PC-3 (cell line): ENCODE results near the gene RET. TPM values are rescaled to one million over a fixed set of nuclear protein-coding genes. Genes with fewer than 3 reads are reported as not detected.
A peak's percentile ranks its signal among the peaks of the same experiment; 100 is the strongest.

Source experiments
- ATAC-seq: fragments of 200-7000 bp; cut with Tn5 transposase; 2 replicates; pipeline ENCODE4 v1.9.1; 2020; ENCODE audit warnings: mild to moderate bottlenecking, moderate library complexity
- BruUV-seq: library from RNA; stranded (reverse); fragments of 400-500 nt; replicated peaks from 2 replicates; lab custom pipeline; 2021; lab: Mats Ljungman, UMichigan
- CTCF ChIA-PET: fragments of 300-600 bp; sonication (Branson Sonifier 250); formaldehyde crosslinking; loops from one replicate; lab custom pipeline; 2022; ENCODE audit warnings: antibody characterized with exemption; lab: Charles Lee
- POLR2A ChIA-PET: fragments of 300-600 bp; sonication (Branson Sonifier 250); formaldehyde crosslinking; loops from one replicate; lab custom pipeline; 2022; ENCODE audit warnings: antibody characterized with exemption; ENCODE audit not compliant: unreplicated experiment; lab: Charles Lee
- DNase-seq: peaks from one replicate; pipeline ENCODE4 v3.0.0-alpha.2; 2015
- H2AFZ ChIP-seq: fragments of 300-600 bp; sonication (generic); 2 replicates; pipeline ENCODE4 v1.6.0; 2016; ENCODE audit warnings: antibody characterized with exemption, low read length
- H3F3A ChIP-seq: fragments of 300-600 bp; sonication (generic); one replicate; pipeline ENCODE4 v1.6.0; 2017; ENCODE audit warnings: antibody characterized with exemption, low read length, control low read depth, mild to moderate bottlenecking; ENCODE audit not compliant: unreplicated experiment
- H3K27ac ChIP-seq: fragments of 300-600 bp; sonication (generic); 2 replicates; pipeline ENCODE4 v1.5.1; 2016; ENCODE audit warnings: mild to moderate bottlenecking, low read length
- H3K27me3 ChIP-seq: fragments of 300-600 bp; sonication (generic); 2 replicates; pipeline ENCODE4 v1.6.1; 2016; ENCODE audit warnings: low read length, mixed read lengths
- H3K36me3 ChIP-seq: fragments of 300-600 bp; sonication (generic); 2 replicates; pipeline ENCODE4 v1.6.1; 2016; ENCODE audit warnings: low read depth, mixed run types, low read length, mixed read lengths
- H3K4me1 ChIP-seq: fragments of 300-600 bp; sonication (generic); 2 replicates; pipeline ENCODE4 v1.5.1; 2016; ENCODE audit warnings: low read length; ENCODE audit not compliant: insufficient read depth
- H3K4me2 ChIP-seq: fragments of 300-600 bp; sonication (generic); 2 replicates; pipeline ENCODE4 v1.6.0; 2016; ENCODE audit warnings: low read length
- H3K4me3 ChIP-seq: fragments of 300-600 bp; sonication (generic); 2 replicates; pipeline ENCODE4 v1.5.1; 2016; ENCODE audit warnings: mild to moderate bottlenecking, low read length, mixed read lengths
- H3K79me2 ChIP-seq: fragments of 300-600 bp; sonication (generic); 2 replicates; pipeline ENCODE4 v1.6.1; 2017; ENCODE audit warnings: low read length, mixed read lengths
- H3K9ac ChIP-seq: fragments of 300-600 bp; sonication (generic); 2 replicates; pipeline ENCODE4 v1.6.0; 2016; ENCODE audit warnings: mild to moderate bottlenecking, low read length
- H3K9me2 ChIP-seq: fragments of 300-600 bp; sonication (generic); replicated peaks from 2 replicates; pipeline ENCODE4 v1.6.1; 2016; ENCODE audit warnings: mixed run types, low read length, mixed read lengths
- H3K9me3 ChIP-seq: fragments of 300-600 bp; sonication (generic); 2 replicates; pipeline ENCODE4 v1.6.1; 2016; ENCODE audit warnings: low read length, mixed read lengths
- H4K20me1 ChIP-seq: fragments of 300-600 bp; sonication (generic); 2 replicates; pipeline ENCODE4 v1.6.1; 2016; ENCODE audit warnings: low read length, mixed read lengths
- EZH2 ChIP-seq: fragments of 300-600 bp; sonication (generic); IDR thresholded peaks from one replicate; pipeline ENCODE4 v1.6.1; 2017; ENCODE audit warnings: antibody characterized with exemption, mild to moderate bottlenecking, low read length; ENCODE audit not compliant: unreplicated experiment
- EZH2phosphoT487 ChIP-seq: fragments of 300-600 bp; sonication (generic); IDR thresholded peaks from 2 replicates; pipeline ENCODE4 v1.6.1; 2018; ENCODE audit warnings: mild to moderate bottlenecking, antibody characterized with exemption, low read length, borderline replicate concordance
- intact Hi-C: fragments of 100-400 bp; cut with micrococcal nuclease; formaldehyde crosslinking; loops from 2 replicates; pipeline ENCODE4 v1.9.0; 2023
- total RNA-seq: library from RNA; depleted of rRNA; stranded (reverse); fragments of >200 nt; gene quantifications from 2 replicates; pipeline ENCODE4 v1.2.3, GENCODE V29; 2014
- TF ChIP-seq, protein P1 (sequence below): fragments of 300-600 bp; sonication (generic); conservative IDR thresholded peaks from 2 replicates; pipeline ENCODE4 v1.5.1; 2017; ENCODE audit warnings: antibody characterized with exemption, low read depth, mild to moderate bottlenecking, low read length

RET gene
- total RNA-seq, 1 experiment from 2014 or later, result not detected

DNA sequence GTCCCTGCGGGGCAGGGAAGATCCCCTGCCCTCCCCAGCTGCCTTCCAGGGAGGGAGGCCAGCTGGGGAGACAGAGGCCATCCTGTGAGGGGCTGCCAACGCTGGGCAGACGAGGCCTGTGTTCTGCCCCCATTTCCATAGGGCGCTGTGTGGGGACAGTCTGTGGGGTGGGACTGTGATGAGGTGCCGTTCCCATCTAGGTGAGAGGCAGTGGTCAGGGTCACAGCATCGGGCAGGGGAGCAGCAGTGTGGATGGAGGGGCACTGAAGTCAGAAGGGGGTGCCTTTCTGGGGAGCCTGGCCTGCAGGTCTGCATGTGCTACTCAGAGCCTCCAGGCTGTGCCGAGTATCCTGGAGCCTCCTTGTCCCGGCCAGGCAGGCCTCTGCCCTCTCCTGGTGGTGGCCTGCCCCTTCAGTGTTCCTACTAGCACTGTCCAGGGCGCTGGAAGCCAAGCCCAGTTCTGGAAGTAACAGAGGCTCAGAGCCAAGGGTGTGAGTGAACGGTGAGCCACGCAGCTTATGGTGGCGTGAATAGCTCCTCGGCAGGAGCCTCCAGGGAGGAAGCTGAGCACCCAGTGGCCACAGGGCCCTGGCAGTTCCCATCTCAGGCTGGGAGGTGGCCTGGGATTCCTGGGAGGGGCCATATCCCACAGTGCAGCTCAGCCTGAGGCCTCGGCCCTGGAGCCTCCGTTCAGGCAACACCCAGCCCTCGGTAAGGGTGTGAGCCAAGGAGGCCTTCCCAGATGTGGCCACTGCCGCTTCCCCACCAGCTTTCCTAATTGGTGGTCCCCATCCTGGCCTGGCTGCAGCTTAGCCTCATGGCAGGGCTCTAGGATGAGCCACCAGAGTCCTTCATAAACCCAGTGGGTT, 38.1 kb downstream of the RET start:
- Histone ChIP-seq H3K79me2 (no peaks in the 10 kb centered on the region), H3K4me3 (no peak overlapping the region)

DNA sequence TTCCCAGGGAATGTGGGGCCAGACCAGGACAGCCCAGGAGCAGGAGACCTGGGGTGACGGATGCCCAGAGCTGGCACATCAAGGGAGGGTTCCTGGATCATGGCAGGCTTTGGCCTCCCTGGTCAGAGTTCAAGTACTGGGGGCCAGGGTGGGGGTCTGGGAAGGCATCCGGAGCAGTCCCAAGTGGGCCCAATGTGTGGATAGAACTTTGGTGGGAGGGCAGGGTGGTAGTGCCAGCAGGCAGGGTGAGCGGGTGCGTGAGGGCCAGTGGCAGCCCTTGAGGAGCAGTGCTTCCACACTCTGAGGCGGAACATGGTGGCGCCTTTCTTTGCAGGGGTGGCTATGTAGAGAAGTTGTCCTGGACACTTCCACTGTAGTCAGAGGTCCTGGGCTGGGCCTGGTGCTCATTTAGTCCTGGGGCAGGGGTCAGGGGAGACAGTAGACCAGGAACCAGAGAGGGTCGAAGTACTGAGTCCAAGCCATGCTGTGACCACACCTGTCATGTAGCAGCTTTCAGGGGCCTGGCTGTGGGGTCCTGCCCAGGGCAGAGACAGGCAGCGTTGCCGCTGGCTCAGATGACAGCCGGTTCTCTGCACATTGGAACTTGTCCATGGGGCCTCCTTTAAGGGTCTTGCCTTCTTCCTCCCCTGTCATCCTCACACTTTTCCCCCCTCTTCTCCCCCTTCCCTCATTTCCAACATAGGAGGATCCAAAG, 39.2 kb downstream of the RET start:
- no peak overlapping the region for H2AFZ ChIP-seq
- H3K4me1 ChIP-seq, result no peaks in the 10 kb centered on the region
- ATAC-seq (no peak), DNase-seq (no peak)
- intact Hi-C loops, result no loop called here
- TF ChIP-seq EZH2phosphoT487 (no peak), EZH2 (no peak)
- no peak overlapping the region for H3K27ac ChIP-seq
- no peaks in the 10 kb centered on the region for H3K9me3 ChIP-seq
- ChIA-PET POLR2A (no interaction called here), CTCF (no interaction called here)
- BruUV-seq, result no TSS peak
- H3K79me2 ChIP-seq, result no peaks in the 10 kb centered on the region
- no peaks in the 10 kb centered on the region for H3K36me3 ChIP-seq
- no peaks in the 10 kb centered on the region for H3F3A ChIP-seq
- no peak overlapping the region for H3K4me3 ChIP-seq
- H3K9ac ChIP-seq, result no peak overlapping the region
- no peaks in the 10 kb centered on the region for H3K27me3 ChIP-seq
- no peaks in the 10 kb centered on the region for H3K9me2 ChIP-seq
- H4K20me1 ChIP-seq, result no peaks in the 10 kb centered on the region
- no peak overlapping the region for H3K4me2 ChIP-seq

More for the DNA sequence above, 38.1 kb downstream of the RET start:
- ChIA-PET CTCF (no interaction called here), POLR2A (no interaction called here)
- DNase-seq (no peak), ATAC-seq (peak; percentile 61)
- intact Hi-C loops, result no loop called here
- no peaks in the 10 kb centered on the region for H4K20me1 ChIP-seq
- H3K27ac ChIP-seq, result no peak overlapping the region
- no peak overlapping the region for H3K9ac ChIP-seq
- no peaks in the 10 kb centered on the region for H3K9me3 ChIP-seq
- no peak for TF ChIP-seq EZH2
- H3K27me3 ChIP-seq, result no peaks in the 10 kb centered on the region
- H3K9me2 ChIP-seq, result no peaks in the 10 kb centered on the region
- H3K4me1 ChIP-seq, result peaks cover 5% of the 10 kb centered on the region; the same call in 1 of the 2 replicates
- BruUV-seq, result no TSS peak
- H3K36me3 ChIP-seq, result no peaks in the 10 kb centered on the region
- H2AFZ ChIP-seq, result no peak overlapping the region
- no peak overlapping the region for H3K4me2 ChIP-seq
- no peaks in the 10 kb centered on the region for H3F3A ChIP-seq

DNA sequence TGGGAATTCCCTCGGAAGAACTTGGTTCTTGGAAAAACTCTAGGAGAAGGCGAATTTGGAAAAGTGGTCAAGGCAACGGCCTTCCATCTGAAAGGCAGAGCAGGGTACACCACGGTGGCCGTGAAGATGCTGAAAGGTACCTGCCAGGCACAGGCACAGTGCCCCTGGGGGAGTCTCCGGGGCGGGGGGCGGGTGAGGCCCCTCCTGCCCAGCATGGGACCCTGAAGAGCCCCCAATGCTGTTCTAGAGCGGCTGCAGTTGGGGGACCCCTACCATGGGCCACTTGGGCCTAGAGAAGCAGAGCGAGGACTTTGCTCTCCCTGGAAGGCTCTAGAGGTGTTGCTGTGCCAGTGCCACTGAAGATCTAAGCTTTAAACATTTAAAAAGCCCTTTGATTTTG, 39.7 kb downstream of the RET start:
- Histone ChIP-seq H3K9me3 (no peaks in the 10 kb centered on the region), H3K79me2 (no peaks in the 10 kb centered on the region), H3K36me3 (no peaks in the 10 kb centered on the region), H4K20me1 (no peaks in the 10 kb centered on the region), H3K27ac (no peak overlapping the region), H3K4me3 (no peak overlapping the region), H3K4me1 (no peaks in the 10 kb centered on the region), H3F3A (no peaks in the 10 kb centered on the region), H3K4me2 (no peak overlapping the region), H3K9ac (no peak overlapping the region), H3K27me3 (no peaks in the 10 kb centered on the region), H3K9me2 (no peaks in the 10 kb centered on the region), H2AFZ (no peak overlapping the region)
- BruUV-seq, result no TSS peak
- intact Hi-C loops, result no loop called here
- CTCF ChIA-PET, result no interaction called here
- TF ChIP-seq EZH2phosphoT487 (no peak), EZH2 (no peak)
- TF ChIP-seq, protein P1, sequence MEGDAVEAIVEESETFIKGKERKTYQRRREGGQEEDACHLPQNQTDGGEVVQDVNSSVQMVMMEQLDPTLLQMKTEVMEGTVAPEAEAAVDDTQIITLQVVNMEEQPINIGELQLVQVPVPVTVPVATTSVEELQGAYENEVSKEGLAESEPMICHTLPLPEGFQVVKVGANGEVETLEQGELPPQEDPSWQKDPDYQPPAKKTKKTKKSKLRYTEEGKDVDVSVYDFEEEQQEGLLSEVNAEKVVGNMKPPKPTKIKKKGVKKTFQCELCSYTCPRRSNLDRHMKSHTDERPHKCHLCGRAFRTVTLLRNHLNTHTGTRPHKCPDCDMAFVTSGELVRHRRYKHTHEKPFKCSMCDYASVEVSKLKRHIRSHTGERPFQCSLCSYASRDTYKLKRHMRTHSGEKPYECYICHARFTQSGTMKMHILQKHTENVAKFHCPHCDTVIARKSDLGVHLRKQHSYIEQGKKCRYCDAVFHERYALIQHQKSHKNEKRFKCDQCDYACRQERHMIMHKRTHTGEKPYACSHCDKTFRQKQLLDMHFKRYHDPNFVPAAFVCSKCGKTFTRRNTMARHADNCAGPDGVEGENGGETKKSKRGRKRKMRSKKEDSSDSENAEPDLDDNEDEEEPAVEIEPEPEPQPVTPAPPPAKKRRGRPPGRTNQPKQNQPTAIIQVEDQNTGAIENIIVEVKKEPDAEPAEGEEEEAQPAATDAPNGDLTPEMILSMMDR, result no peak
- POLR2A ChIA-PET, result no interaction called here
- no peak for DNase-seq
- ATAC-seq, result no peak
